Forelimb muscle (tissue), 1 donor: ENCODE results near the gene COL2A1. TPM values are rescaled to one million over a fixed set of nuclear protein-coding genes. Genes with fewer than 3 reads are reported as not detected.

Experiments
- DNase-seq: peaks from one replicate; pipeline ENCODE4 v3.0.0-alpha.2; 2013; ENCODE audit warnings: low read depth
- polyA plus RNA-seq: library from polyadenylated mRNA; unstranded; fragments of 120-200 nt; gene quantifications from one replicate; pipeline ENCODE4 v1.2.1, GENCODE V29; 2013; ENCODE audit not compliant: insufficient read length

Gene COL2A1
- polyA plus RNA-seq, 1 donor, result 16.9 TPM

DNA sequence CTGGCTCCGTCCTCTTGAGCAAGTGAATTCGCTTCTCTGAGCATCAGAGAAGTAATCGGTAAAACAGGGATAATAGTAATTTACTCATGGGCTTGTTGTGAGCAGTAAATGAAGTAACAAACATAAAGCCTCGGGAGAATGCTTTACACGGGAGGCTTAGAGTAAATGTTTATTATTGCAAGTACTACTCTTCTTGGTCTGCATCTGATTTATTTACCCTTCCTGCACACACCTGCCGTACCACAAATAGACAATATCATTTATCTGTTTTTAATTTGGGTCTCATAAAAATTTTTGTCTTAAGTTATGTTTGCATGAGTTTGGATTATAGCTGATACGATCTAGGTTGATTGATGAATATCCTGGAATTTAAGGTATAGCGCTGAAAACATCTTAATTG lies 7.8 kb upstream of the COL2A1 start:
- no peak for DNase-seq

DNA sequence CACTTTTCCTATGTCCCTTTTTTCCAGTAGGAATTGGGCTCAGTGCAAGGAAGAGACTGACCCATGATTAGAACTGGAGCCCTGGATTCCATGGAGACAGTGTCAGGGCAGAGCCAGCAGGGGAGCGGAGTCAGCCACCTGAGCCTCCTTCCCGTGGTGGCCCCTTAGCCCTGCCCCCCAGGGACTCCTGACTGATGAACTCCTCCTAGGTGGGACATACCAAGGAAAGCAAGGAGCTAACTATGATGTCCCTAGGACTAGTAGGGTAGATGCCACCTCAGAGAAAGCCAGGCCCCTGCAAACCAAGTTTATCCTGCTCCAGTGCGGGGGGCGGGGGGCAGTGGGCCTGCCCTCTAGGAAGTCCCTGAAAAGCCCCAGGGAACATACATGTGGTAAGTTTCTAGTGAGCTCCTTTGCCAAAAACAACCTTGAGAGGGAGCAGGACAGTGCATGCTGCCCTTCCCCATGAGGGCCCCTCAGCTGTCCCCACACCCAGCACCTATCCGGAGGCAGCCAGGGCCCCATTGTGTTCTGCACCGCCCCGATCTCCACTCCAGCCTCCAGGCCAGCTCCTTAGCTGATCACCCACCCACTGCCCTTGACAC lies 6.2 kb upstream of the COL2A1 start:
- no peak for DNase-seq

DNA sequence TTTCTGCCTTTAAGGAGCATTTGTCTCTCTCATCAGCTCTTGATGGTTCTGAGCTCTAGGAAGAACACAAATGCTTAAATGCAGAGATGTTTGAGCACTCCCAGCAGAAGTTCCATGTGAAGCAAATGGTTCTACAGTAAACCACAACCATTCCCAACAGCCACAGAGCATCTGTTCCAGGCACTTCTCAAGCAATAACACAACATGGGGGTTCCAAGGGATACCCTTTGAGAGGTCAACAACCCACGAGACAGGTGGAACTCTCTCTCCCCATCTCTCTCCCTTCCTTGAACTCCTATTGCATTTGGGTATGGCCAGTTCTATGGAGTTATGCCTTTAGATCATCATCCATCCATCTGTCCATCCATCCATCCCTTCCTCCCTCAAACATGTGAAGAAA lies 5.2 kb upstream of the COL2A1 start:
- DNase-seq, result no peak

DNA sequence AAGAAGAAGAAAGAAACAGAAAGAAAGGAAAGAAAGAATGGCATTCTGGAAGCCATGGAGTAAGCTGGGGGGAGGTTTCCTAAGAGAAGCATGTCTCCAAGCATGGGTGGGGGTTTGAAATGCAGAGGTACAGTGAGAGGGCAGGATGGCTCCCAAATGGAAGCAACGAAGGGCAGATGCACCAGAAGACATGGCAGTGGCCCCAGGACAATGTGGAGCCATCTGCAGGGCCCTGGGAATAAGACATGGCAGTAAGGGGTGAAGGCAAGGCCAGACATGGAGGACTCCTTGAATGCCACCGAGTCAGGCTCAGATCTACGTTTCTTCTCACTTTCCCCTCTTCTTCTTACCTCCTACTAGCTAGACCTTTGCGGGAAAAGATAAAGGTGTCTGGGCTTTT lies 4.7 kb upstream of the COL2A1 start:
- no peak for DNase-seq

DNA sequence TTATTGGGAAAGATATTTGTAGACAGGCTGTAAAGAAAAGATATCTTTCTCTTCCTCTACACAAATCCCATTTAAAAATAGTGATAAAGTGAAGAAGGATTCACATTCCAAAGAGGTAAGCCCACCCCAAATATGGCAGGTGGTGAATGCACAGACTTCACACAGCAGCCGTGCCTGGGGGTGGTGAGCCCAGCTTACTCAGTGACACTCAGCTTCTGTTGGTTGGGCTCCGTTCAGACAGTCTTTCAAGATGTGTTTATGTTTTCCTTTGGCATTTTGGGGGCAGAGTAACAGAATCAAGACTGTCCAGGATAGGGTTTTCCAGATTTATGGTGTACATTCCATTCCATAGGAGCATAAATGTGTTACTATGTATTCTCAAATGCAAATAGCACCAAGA lies 4.1 kb upstream of the COL2A1 start:
- no peak for DNase-seq

DNA sequence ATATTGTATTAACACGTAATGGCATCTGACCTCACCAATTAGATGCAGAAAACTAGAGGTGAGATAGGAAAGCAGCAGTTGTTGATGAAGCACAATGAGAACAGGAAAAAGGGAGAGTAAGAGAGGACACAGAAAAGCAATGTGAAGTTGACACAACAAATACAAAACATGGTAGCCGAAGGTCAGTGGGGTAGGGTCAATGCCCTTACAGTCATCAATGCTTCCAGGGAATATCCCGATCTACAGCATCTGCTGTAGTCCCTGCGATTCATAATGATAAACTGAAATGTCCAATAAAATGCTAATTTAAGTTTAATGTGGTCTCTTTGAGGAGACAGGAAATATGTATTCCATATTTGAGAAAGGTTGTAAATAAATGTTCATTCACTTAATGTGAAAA lies 2.9 kb upstream of the COL2A1 start:
- DNase-seq, result no peak

DNA sequence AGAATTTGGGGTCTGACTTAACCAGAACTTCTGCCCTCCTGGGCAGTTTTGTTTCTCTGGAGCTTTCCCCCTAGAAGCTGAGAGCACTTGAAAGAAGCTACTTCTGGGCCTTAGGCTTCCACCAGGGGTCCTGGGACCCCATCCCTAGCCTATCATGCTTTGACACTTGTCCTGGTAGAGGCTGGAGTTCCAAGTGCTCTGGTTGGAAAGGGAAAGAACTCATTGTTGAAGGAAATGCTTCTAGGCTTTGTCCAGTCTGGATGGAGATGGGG lies 1.4 kb upstream of the COL2A1 start:
- no peak for DNase-seq

DNA sequence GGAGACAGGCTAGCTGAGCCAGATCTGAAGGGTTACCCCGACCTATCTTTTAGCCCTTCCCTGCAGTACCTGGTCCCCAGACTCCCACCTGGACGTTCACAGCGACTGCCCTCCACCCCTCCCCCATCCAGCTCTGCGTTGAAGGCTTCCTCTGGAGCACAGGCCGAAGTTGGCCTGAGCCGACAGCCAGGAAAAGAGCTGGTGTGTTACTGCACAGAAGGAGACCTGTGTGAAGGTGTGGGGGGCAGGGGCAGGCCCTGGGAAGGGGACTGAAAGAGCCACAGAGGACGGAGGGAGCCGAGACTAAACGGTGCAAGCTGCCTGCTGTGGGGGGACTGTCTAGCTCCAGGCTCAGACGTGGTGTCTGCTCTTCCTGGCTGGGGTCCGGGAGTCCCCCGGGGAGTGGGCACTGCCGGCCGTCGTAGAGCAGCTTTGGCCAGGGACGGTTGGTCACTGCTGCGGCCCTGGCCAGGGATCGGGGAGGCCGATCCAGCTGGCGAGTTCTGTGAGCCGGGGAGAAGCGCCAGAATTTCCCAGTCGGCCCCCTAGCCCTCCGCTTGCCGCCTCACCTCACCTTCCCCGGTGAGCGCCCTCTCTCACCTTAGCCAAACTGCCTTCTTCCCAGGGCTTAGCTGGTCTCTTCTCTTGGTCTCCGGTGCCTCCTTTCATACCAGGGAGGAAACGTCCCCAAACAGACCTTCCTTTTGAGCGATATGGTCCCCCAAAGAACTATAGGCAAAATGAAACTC lies 899 bp upstream of the COL2A1 start:
- no peak for DNase-seq

DNA sequence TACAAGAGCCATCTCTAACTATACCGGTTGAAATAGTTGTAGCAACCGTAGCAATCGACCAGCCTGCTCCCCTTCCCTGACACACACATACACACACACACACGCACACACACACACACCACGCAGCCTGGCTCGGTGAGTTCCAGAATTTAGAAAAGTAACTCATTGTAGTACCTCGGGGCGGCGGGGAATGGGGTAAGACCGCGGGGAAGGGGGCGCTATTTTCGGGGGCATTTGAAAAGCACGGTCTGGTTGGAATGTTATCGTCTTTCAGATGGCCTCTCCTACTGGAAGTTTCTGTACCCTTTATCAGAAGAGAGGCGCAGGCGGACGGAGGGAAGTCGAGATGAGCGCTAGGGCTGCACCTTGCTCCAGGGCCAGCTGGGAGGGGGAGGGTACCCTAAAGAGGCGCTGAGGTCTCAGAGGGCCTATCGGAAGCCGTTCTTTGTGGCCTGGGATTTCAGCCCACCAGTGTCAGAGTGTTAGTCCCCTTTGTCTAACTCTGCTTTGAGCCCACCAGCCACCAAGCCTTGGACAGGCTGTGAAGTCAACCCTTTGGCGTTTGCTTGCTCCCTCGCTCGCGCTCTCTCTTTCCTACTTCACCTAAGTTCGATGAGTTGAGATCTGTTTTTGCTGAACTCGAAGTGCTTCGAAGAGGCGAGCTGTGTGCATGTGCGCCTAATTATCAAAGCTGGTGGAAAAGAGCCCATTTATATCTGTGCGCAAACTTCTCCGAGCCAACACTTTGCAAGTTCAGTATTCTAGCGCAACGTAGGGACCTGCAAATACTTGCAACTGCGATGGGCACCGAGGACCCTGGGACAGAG lies 837 bp downstream of the COL2A1 start:
- DNase-seq, result no peak

DNA sequence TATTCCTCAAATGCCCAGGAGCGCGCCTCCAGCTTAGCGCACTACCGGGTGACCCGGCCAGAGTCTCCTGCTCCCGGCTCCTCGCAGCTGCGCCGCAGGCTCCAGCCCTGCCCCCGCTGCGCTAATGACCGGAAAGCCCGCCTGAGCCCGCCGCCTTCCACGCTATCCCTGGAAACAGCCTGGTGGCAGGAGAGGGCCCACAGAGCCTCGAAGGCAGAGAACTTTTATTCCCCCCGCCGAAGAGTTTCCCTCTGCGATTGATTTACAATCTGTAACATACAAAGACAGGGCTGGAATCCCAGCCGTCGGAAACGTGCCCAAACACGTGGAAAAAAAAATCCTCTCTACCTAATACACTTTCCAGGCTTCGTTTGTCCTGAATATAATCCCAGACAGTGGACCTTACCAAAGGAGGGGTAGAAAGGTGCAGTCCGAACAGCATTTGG lies 1.5 kb downstream of the COL2A1 start:
- no peak for DNase-seq

DNA sequence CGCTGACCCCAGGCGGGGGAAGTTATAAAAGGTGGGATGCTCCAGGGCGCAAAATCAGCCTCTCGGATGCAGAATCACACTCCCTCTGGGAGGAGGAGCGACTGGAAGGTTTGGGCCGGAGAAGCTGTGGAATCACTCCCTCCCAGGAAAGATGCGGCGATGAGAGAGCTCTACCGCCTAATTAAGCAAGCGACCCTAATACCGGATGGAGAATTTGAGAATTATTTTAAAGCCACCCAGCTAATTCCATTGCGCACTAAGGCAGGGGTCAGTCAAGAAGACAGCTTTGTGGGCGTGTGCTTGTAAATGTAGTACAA lies 1.9 kb downstream of the COL2A1 start:
- no peak for DNase-seq

DNA sequence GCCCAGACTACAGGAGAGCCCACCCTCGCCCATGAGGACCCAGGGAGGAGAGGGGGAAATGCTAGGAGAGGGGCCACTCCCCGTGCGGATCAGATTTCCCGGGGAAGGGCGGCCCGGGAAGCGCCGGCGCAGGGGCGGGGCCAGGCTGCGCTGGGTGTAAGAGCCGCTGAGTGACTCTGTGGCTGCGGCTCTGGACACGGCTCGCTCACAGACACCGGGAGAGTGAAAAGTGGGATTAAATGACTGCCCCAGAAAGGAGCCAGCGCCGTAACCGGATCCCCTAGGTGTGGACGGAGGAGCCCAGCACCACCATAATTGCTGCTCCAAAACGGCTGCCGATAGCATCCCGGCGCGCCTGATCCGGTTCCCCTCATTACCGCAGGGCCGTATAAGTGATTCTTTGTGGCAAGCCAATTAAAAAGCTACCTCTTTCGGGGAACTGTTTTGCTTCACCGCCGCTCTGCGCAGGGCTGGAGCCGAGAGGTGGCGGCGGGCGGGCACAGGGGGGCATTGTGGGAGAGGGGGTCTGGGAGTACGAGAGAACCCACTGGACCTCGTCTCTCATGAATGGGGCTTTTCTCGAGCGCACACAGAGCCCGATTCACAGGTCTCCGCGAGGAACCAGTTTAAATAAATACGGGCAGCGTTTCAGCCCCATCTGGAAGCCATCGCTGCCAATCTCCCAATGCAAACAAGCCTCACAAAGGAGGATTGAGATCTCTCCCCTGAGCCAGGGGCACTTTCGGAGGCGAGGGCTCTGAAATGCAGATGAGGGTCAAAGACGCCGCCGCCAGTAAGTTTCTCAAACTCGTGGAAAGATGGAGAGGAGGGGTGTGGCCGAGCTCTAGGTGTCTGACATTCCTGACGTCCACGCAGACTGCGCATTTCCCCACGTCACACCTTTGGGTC lies 2.5 kb downstream of the COL2A1 start:
- DNase-seq, result no peak

DNA sequence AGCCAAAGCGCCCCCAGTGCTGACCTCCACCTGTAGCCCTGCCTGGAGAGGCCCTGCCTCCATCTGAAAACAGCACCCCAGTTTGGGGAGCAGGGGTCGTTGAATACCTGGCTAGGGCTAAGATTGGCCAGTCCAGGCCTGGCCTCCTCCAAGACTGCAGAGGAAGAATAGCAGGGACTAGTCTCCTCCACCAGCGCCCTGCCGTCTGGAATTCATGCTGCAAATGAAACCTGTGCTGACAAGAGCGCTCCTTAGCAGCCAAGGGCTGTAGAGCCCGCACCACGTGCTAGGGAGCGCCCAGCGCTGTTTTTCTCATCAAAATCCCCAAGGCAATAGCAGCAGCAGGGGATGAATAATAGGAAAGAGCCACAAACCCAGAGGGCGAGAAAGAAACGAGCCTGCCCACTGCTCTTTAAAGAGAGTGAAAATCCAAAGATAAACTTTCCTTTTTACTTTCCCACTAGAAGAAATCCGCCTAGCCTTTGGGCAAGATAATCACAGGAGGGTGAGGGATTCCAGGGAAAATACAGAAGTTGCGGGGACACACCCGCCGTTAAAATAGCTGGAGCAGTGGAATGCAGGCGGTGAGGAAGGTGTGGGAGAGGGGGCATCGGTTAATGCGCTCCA lies 3.3 kb downstream of the COL2A1 start:
- DNase-seq, result no peak

DNA sequence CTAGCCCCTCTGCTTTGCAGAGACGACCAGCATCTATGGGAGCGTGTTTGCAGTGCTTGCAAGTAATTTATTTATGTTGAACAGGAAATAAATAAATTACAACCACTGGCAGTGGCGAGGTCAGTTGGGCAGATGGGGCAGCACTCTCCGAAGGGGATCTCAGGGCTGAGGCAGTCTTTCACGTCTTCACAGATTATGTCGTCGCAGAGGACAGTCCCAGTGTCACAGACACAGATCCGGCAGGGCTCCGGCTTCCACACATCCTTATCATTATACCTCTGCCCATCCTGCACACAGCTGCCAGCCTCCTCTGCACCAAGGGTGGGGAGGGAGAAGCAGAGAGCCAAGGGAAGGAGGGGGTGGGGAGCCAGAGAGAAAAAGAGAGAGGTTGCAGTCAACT lies 4.5 kb downstream of the COL2A1 start:
- no peak for DNase-seq

DNA sequence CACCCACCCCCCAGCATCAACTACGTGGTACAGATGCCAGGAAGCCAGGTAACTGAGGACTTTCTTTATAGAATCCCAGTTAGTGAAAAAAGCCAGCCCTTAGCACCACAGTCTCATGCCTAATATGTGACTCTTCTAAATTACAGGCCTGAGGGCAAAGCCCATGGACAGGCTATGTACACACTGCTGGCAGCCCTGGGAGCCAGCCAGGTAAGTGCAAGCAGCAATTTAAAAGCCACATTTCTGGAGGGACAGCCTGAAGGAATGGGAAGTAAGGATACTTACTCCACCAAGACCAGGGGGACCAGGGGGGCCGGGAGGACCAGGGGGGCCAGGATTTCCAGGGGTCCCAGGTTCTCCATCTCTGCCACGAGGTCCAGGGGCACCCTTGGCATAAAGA lies 7.0 kb downstream of the COL2A1 start:
- no peak for DNase-seq

DNA sequence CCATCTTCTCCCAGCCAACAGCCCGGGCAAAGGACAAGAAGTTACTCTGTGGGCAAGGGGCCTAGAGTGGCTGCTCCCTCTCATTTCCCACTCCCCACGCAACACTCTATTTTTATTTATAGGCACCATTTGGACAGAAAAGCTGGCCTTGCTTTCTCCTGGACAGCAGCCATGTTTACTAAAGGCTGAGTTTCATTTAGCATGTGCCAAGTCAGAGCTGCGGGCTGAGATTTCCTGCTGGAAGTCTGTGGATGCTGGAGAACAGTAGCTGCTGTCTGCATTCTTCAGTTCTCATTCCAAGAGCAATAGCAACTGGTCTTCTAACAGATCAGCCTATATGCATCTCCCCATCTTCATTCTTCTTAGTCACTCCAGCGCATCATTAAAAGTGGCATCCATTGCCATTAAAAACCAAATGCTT lies 8.3 kb downstream of the COL2A1 start:
- DNase-seq, result no peak

DNA sequence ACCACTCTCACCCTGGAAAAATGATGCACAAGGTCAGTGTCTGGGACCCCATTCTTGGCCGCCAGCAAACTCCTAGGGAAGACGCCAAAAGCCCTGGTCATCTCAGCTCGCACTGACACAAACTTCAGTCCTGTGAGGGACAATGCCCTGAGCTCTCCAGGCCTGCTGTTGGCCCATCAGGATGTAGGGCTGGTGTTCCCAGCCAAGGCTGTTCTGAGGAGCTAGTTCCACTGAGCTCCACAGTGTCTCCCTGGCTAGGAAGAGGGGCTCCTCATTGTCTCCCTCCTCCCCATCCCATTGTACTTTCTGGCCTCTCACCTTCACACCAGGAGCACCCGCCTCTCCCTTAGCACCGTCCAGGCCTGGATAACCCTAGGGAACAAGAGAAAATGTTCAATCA lies 10.8 kb downstream of the COL2A1 start:
- DNase-seq, result no peak

DNA sequence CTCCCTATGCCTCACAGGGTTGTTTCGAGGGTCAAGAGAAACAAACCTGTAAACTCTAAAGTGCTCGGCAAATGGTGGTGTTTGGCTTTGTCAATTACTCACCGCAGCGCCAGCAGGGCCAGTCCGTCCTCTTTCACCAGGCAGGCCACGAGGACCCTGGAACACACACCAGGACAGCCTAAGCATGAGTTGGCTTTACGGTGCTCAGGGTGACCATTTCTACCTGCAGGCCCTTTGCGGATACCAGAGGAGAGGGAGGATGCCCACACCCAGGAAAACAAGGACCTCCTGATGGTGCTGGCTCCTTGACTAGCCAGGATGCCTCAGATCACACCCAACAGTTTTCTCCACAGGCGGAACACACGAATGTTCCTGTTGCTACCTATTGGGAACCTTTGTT lies 11.5 kb downstream of the COL2A1 start:
- DNase-seq, result no peak

DNA sequence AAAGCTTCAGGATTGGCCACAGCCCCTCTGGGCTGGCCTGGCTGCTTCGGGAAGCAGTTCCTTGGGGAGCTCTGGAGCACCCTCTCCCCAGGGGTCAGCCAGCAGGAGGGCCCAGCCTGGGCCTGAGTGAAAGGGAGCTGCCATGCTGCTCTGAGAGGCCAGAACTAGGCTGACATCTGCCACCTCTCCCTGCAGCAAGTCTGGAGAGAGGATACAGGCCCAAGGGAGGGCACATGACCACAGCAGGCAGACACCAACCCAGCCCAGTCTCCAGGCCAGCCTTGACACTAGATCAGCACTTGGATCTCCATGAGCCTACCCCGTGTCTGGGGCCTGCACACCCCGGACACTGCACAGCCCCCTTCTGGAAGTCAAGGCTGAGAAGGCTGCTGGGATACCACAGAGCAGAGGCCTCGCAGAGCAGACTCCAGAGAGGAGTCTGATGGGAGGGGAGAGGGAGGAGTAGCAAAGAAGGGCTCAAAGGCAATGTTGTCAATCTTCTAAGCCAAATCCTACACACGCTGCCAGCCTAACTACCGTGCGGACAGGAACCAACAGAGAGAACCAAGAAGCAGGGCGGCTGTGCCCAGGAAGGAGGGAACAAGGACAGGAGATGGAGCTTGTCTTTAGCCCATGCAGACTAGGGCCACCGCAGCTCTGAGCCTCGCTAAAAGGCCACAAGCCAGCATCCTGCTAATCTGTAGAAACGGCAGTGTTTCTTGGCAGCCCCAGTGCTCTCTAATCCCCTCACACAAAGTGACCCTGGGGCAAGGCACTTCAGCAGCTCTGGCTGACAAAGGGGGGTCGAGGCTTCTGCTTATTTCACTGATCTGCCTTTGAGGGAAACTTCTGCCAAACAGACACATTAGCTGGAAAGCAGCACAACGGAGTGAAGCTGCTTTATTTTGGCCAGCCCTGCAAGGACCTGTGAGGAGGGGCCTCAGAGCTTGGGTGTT lies 12.9 kb downstream of the COL2A1 start:
- no peak for DNase-seq

DNA sequence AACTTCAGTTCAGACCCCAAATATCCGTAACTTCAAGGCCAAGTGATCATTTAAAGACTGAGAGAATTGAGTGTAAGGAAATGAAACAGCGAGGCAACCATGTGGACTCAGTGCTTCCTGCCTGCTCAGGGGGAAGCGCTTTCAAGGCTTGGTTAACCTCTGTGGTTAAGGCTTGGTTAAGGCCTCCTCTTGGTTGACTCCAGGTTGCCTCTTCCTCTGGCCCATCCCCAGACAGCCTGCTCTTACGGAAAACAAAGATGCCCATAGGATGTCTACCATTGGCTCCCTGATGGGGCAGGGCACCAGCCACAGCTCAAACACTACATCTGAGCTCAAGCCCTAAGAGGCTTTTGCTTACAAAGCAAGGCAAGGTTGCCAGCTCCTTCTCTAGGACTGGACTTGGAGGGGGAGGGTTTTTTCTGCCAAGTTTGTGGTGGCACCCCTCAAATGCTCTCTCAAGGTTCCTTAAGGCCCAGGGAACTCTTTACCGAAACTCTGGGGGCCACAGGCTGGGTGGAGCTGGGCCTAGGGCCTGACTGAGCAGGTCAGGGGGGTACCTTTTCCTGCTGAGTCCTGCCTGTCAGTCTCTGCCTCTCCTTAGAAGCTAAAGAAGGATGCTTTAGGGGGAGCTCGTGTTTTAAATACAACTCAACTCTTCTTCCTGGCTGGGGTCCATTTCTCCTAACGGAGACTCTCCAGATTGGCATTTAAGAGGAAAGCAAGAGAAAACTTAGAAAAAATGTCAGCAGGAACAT lies 13.7 kb downstream of the COL2A1 start:
- no peak for DNase-seq
